ENCODE data around the gene ODR4. TPM values are rescaled to one million over a fixed set of nuclear protein-coding genes. Genes with fewer than 3 reads are reported as not detected.

The ODR4 gene
- total and polyA plus RNA-seq, 4 donors = 8.7 to 25.8 (median 13.9) TPM

GRCh38 chr1:186326009-186326408 lies 49.6 kb upstream of the ODR4 start:
- TF ChIP-seq, protein P1, sequence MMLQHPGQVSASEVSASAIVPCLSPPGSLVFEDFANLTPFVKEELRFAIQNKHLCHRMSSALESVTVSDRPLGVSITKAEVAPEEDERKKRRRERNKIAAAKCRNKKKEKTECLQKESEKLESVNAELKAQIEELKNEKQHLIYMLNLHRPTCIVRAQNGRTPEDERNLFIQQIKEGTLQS (IDR thresholded peaks at IDR 0.05) = no peak
- TF ChIP-seq JUND (IDR thresholded peaks at IDR 0.05) (no peak), GABPA (IDR thresholded peaks at IDR 0.05 in 1 of 2, conservative IDR thresholded peaks at IDR 0.05 in 1 of 2) (no peak), RXRA (IDR thresholded peaks at IDR 0.05) (no peak)
- Histone ChIP-seq H3K27me3 (ENCODE audit: control insufficient read depth in 4 of 4, insufficient read depth in 4 of 4, low read length in 3 of 4) (no peaks in the 10 kb centered on the region), H3K9me3 (ENCODE audit: control insufficient read depth in 4 of 4, low read length in 3 of 4) (no peaks in the 10 kb centered on the region), H3K4me3 (ENCODE audit: low read depth in 1 of 3, low read length in 3 of 3) (no peak overlapping the region), H3K9ac (ENCODE audit: low read depth in 1 of 2, low read length in 2 of 2) (no peak overlapping the region), H3K36me3 (ENCODE audit: control insufficient read depth in 4 of 4, insufficient read depth in 3 of 4, low read depth in 1 of 4, low read length in 3 of 4) (peaks cover 9 to 75% (median 47%) of the 10 kb centered on the region in 4 donors), H3K27ac (ENCODE audit: low read depth in 1 of 2, low read length in 2 of 2) (no peak overlapping the region), H3K4me1 (ENCODE audit: control insufficient read depth in 4 of 4, insufficient read depth in 4 of 4, low read length in 3 of 4) (no peaks in the 10 kb centered on the region)
- no peak for DNase-seq (ENCODE audit: low spot score)
- WGBS = 96% methylated on average over 1 of the region's 1 CpG

DNA sequence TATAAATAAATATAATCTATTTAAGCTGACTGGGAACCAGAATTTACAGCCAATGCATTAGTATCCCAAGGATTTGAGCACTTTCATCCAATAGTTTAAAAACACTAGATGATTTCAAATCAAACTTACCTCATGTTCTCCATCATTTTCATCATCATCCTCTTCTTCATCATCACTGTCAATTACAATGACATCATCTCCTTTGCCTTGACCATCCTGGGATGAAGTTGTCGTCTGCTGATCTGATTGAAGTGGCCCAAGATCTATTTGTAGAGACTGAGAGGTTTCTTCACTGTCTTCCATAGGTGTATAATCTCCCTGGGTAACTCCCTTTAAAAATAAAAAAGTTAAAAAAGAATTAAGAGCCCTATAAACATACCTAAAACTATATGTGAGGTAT lies 48.3 kb upstream of the ODR4 start:
- 89% methylated on average over 1 of the region's 1 CpG for WGBS
- H3K27ac ChIP-seq (ENCODE audit: low read depth in 1 of 2, low read length in 2 of 2) = no peak overlapping the region

More for the DNA sequence above, 48.3 kb upstream of the ODR4 start:
- Histone ChIP-seq H3K9ac (ENCODE audit: low read depth in 1 of 2, low read length in 2 of 2) (no peak overlapping the region), H3K9me3 (ENCODE audit: control insufficient read depth in 4 of 4, low read length in 3 of 4) (no peaks in the 10 kb centered on the region), H3K36me3 (ENCODE audit: control insufficient read depth in 4 of 4, insufficient read depth in 3 of 4, low read depth in 1 of 4, low read length in 3 of 4) (peaks cover 10 to 72% (median 47%) of the 10 kb centered on the region in 4 donors), H3K4me3 (ENCODE audit: low read depth in 1 of 3, low read length in 3 of 3) (no peak overlapping the region), H3K4me1 (ENCODE audit: control insufficient read depth in 4 of 4, insufficient read depth in 4 of 4, low read length in 3 of 4) (no peaks in the 10 kb centered on the region), H3K27me3 (ENCODE audit: control insufficient read depth in 4 of 4, insufficient read depth in 4 of 4, low read length in 3 of 4) (no peaks in the 10 kb centered on the region)
- TF ChIP-seq HNF4A (conservative IDR thresholded peaks at IDR 0.05) = no peak
- no peak for TF ChIP-seq TAF1 (conservative IDR thresholded peaks at IDR 0.05)
- TF ChIP-seq EGR1 (IDR thresholded peaks at IDR 0.05; ENCODE audit: low read depth in 2 of 2) = no peak
- no peak for TF ChIP-seq HNF4G (IDR thresholded peaks at IDR 0.05)
- TF ChIP-seq JUND (IDR thresholded peaks at IDR 0.05) = no peak
- TF ChIP-seq GABPA (IDR thresholded peaks at IDR 0.05 in 1 of 2, conservative IDR thresholded peaks at IDR 0.05 in 1 of 2) = no peak
- no peak for TF ChIP-seq FOXA1 (IDR thresholded peaks at IDR 0.05)
- TF ChIP-seq FOXA2 (IDR thresholded peaks at IDR 0.05) = no peak
- no peak for TF ChIP-seq YY1 (IDR thresholded peaks at IDR 0.05)
- no peak for TF ChIP-seq ZBTB33 (IDR thresholded peaks at IDR 0.05)
- TF ChIP-seq RXRA (IDR thresholded peaks at IDR 0.05) = no peak
- no peak for TF ChIP-seq CTCF (IDR thresholded peaks at IDR 0.05; ENCODE audit: low read depth, low read length, missing input control)
- no peak for TF ChIP-seq MAX (IDR thresholded peaks at IDR 0.05)
- TF ChIP-seq SP1 (IDR thresholded peaks at IDR 0.05) = no peak
- no peak for TF ChIP-seq RAD21 (IDR thresholded peaks at IDR 0.05)
- TF ChIP-seq REST (IDR thresholded peaks at IDR 0.05) = no peak
- TF ChIP-seq NR2F2 (IDR thresholded peaks at IDR 0.05) = no peak
- no peak for DNase-seq (ENCODE audit: low spot score)

Measured in liver (tissue), 9 donors.